HG03457 (cell line): ENCODE measurements around the gene CENPB.
A peak's percentile ranks its signal among the peaks of the same experiment; 100 is the strongest.

Experiments used
- ATAC-seq: cut with Tn5 transposase; IDR thresholded peaks from one replicate; pipeline ENCODE4 v1.9.1; 2021; ENCODE audit warnings: moderate number of reproducible peaks; ENCODE audit not compliant: unreplicated experiment

Gene CENPB

DNA sequence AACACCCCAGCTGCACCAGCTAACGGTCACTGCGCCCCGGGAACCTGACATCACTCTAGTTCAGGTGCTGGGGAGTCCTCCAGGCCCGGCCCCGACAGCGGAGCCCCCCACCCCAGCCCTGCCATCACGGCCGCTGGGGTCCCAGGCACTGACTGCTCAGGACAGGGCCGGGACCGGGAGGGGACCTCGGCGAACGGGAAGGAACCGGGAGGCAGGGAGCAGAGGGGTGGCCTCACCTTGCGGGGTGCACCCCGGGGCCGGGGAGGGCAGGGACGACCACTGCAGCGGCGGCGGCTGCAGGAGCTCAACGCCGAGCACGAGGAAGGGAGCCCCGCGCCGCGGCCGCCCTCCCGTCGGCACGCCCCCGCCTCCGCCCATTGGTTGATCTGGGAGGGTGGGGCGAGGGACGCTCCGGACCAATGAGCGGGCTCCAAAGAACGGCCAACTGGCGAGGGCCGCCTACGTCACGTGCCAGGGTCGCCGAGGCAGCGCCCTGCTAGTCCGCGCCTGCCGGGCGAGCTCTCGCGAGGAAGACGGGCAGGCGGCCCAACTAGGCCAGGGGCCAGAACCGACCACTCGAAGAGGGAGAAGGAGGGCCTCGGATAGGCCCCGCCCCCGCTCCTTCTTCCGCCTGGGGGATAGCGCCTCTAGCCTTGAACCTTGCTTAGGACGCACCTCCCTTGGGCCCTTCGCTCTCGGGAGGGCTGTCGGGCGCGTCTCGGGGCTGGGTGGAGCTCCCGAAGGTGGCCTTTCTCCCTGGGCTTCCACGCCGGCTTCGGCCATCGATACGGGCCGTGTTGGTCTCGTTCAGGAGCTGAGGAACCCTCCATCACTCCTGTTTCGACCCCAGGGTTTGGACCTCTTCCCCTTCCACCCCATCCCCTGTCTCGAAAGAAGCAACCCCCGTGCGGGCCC lies 18.9 kb downstream of the CENPB start, which contains the start of gene ADISSP:
Gene ADISSP (minus strand): TSS at position 327 of the 915 bp plus-strand sequence. CDS start 7,653 bp downstream, outside the sequence.
- peak; percentile 91 for ATAC-seq

DNA sequence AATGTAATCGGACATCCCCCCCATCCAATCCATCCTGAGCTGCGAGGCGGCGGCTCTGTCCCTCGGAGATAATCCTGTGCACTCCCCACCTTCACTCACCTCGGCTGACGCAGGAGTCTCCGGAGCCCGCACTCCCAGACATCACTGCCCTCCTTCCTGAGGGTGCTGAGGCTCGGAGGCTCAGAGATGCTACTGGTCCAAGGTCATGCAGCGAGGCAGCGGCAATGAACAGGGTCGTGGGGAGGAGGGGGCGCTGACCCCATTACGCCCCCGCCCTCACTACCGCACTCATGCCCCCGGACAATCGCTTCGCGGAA lies 19.5 kb downstream of the CENPB start:
- no peak for ATAC-seq

DNA sequence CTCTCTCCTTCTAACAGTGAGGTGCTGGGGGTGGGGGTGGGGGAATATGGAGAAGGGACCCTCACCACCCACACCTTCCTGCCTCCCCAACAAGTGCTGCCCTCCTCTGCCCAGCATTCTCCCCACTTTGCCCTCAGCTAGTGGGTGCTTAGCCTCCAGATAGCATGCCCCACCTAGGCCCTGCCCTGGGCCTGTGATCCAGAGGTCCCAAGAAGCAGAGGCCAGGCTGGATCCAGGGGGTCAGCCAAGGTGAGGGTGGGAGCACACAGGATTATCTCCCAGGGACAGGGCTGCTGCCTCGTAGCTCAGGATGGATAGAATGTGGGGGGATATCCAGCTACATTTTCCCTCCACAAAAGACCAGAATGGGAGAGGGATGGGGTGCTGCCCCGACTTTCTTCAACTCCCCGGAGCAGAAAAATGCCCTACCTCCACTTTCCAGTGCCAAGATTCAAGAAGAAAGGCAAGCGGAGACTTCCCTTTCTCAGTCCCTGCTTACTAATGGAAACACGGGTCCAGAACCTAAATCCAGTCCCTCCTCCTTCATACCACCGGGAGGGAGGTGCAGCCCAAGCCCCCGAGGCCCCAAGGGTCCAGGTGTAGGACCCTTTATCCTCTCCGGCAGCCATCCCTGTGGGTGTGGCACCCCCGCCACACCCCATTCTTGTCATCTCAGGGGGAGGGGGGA lies 20.0 kb downstream of the CENPB start:
- ATAC-seq = no peak

DNA sequence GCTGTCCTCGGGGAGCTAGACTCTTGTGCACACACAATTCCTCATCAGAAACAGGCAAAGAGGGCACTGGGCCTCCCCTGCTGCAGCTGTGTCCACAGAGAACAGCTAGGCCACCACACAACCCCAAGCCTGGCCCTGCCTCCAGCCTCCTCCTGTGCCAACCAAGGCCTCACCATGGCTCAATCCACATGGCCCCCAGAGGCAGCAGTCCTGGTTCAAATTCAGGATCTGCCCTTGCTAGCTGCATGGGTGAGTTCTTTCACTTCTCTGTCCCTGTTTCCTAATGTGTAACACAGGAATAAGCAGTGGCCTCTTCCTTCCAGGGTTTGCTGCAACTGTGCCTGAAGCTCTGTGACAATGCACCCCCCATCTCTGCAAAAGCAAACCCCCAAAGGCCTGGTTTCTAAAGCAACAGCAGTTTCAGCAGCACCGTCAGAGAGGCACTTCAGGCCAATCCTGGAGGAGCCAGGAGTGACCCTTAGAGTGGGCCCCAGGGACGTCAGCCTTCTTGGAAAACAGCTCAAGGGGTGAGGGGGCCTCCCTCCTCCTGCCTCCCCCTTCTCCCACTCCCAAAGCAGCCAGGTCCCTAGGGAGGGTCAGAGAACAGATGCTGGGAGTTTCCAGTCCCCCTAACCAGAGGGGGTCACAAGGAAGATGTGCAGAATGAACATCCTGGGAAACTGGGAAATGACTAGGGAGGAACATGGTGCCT lies 21.2 kb downstream of the CENPB start:
- ATAC-seq = no peak

GRCh38 chr20:3764659-3765058 lies 21.9 kb downstream of the CENPB start:
- no peak for ATAC-seq

GRCh38 chr20:3763671-3764601 lies 22.6 kb downstream of the CENPB start:
- ATAC-seq = no peak

DNA sequence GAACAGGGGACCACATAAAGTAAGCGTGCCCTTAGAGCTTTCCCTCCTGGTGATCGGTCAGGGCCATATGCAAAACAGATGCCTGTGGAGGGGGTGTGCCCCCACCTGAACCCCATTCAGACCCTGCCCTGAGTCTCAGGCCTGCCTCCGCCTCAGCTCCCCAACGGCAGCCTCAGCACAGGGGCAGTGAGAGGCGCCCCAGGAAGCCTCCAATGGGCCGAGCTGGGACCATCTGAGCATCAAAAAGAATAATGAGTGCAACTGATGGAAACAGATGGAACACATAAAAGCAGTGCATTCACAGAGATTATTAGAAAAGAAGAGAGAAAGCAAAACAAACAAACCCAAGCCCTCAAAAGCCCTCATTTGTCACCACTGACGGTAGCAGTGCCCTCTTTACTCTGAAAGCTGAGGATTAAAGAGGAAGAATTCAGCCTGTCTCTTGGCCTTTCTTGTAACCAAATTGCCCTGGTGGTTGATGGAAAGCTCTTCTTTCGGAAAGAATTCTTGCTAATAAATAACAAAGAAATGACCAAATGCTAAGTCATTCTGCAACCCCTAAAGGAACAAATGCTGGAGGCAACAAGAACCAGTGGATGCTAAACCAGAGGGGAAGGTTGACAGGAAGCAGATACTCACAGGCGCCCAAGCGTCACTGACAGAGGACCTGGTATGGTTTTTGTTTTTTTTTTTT lies 25.7 kb downstream of the CENPB start:
- ATAC-seq = no peak

DNA sequence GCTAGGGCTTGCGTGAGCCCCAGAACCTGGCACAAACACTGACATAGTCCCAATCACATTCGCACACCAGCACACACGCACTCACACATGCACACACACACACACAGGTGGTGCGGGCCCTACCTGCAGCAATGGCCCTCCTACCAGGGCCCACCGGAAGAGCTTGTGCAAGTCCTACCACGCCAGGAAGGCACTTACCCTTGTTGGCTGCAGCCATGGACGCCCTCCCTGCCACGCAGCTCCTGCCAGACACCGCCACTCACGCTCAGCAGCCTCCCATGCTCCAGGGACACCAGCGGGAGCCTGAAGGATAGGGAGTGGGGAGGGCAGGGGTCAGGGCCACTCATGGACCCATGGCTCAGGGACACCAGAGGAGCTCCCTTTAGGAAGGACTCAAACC lies 26.7 kb downstream of the CENPB start:
- no peak for ATAC-seq

GRCh38 chr20:3759316-3759823 lies 27.2 kb downstream of the CENPB start:
- ATAC-seq = no peak

GRCh38 chr20:3758566-3758965 lies 28.0 kb downstream of the CENPB start:
- ATAC-seq = no peak

GRCh38 chr20:3757268-3757667 lies 29.3 kb downstream of the CENPB start:
- ATAC-seq = no peak

- no peak for ATAC-seq
Observed at GRCh38 chr20:3755814-3756480, 30.6 kb downstream of the CENPB start.

DNA sequence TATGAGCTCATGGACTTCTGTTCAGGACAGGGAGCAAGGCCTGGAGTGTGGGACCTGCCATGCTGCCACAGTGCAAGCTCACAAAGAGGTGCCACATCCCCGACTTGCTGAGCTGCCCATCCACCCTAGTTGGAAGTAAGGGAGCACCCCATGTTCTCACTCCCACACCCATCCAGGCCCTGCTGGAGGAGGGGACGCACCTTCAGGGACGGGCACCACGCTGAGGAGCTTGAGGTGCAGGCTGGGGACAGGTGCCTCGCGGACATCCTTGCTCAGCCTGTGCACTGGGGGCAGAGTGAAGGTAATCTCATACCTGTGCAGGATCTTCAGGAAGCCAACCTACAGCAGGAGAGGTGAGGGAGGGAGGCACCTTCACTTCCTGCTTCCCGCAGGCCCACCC lies 31.3 kb downstream of the CENPB start:
- ATAC-seq = no peak

- no peak for ATAC-seq
Observed at GRCh38 chr20:3754276-3754630, 32.3 kb downstream of the CENPB start.

DNA sequence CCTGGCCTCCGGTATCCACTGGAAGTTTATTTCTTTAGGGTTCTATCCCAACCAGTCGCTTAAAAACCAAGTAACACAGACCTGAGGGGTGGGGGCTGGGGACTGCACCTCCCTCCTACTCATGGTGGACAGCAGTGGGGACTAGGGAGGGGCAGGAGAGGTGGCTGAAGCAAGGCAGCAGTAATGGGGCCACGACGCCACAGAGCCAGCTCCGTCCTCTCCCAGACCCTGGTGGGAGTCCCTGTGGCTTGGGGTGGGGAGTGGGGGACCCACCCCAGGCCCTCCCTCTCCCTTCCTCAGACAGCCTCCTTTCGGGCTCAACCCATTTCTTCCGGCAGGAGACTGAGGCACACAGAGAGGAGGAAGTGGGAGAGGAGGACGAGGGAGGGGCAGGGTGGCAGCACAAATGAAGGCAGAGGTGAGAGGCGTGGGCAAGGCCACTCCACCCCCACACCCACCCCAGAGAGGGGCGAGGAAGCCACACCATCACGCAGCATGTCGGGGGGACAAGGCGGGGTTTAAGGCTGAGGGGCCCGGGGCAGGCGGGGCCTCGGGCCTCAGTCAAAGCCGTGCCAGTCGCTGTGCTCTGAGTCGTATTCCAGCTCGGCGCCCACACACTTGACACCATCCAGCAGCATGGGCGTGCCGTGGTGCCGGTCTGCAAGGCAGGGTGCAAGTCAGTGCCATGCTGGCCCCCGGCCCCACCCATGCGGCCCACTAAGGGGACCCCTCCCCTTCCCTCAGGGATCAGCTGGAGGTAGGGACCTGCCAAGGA lies 32.9 kb downstream of the CENPB start:
- no peak for ATAC-seq

DNA sequence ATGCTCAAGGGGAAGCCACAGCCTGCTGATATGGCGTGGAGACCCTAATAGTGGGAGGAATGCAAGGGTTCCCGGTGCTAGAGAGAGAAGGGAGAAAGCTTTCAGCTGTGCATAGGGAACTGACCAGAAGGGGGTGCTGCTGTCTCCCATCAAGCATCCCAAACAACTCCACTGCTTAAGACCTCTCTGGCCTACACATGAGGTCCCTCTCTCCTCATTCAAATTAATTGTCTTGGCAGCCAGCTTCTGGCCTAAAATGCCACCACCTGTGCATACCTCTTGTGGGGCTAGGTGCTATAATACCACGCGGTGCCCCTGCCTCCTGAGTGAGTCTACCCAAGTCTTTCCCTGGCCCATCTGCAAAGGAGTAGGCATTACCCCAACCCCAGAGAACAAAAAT lies 33.4 kb downstream of the CENPB start:
- ATAC-seq = no peak

- ATAC-seq = no peak
Observed at GRCh38 chr20:3752386-3752759, 34.2 kb downstream of the CENPB start.

DNA sequence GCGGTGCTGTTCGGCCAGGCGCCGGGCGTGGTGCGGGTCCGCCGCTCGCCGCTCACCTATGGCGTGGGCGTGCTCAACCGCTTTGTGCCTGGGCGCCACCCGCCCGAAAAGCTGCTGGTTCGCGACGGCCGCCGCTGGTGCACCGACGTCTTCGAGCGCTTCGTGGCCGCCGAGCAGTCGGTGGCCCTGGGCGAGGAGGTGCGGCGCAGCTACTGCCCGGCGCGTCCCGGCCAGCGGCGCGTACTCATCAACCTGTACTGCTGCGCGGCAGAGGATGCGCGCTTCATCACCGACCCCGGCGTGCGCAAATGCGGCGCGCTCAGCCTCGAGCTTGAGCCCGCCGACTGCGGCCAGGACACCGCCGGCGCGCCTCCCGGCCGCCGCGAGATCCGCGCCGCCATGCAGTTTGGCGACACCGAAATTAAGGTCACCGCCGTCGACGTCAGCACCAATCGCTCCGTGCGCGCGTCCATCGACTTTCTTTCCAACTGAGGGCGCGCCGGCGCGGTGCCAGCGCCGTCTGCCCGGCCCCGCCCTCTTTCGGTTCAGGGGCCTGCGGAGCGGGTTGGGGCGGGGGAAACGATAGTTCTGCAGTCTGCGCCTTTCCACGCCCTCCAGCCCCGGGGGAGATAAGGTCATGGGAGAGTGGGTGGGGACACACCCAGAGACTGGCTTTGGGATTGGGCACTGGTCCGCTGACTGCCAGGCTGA lies 34.7 kb downstream of the CENPB start:
- ATAC-seq = no peak
